Ishikawa (cell line): ENCODE data around the gene KPTN.

Experiments
- CREB1 ChIP-seq: IDR thresholded peaks from 2 replicates; pipeline ENCODE4 v1.6.1; 2012; ENCODE audit warnings: low read depth
- EP300 ChIP-seq: IDR thresholded peaks from 2 replicates; pipeline ENCODE4 v1.6.1; 2012; ENCODE audit warnings: borderline replicate concordance
- FOXM1 ChIP-seq: IDR thresholded peaks from 2 replicates; pipeline ENCODE4 v1.6.1; 2012; ENCODE audit warnings: low read depth, borderline replicate concordance
- NFIC ChIP-seq: IDR thresholded peaks from 2 replicates; pipeline ENCODE4 v1.6.1; 2012
- RAD21 ChIP-seq: IDR thresholded peaks from 2 replicates; pipeline ENCODE4 v1.6.1; 2012; ENCODE audit warnings: low read depth
- TAF1 ChIP-seq: IDR thresholded peaks from 2 replicates; pipeline ENCODE4 v1.6.1; 2012; ENCODE audit warnings: low read depth, mild to moderate bottlenecking
- TCF12 ChIP-seq: IDR thresholded peaks from 2 replicates; pipeline ENCODE4 v1.6.1; 2012; ENCODE audit warnings: low read depth
- TEAD4 ChIP-seq: IDR thresholded peaks from 2 replicates; pipeline ENCODE4 v1.6.1; 2012
- YY1 ChIP-seq: IDR thresholded peaks from 2 replicates; pipeline ENCODE4 v1.6.1; 2012; ENCODE audit warnings: low read depth
- TF ChIP-seq, protein P1 (sequence below): IDR thresholded peaks from 2 replicates; pipeline ENCODE4 v1.6.1; 2012; ENCODE audit warnings: low read depth, mild to moderate bottlenecking
- TF ChIP-seq, protein P2 (sequence below): IDR thresholded peaks from 2 replicates; pipeline ENCODE4 v1.6.1; 2012
- TF ChIP-seq, protein P3 (sequence below): IDR thresholded peaks from 2 replicates; pipeline ENCODE4 v1.6.1; 2012

DNA sequence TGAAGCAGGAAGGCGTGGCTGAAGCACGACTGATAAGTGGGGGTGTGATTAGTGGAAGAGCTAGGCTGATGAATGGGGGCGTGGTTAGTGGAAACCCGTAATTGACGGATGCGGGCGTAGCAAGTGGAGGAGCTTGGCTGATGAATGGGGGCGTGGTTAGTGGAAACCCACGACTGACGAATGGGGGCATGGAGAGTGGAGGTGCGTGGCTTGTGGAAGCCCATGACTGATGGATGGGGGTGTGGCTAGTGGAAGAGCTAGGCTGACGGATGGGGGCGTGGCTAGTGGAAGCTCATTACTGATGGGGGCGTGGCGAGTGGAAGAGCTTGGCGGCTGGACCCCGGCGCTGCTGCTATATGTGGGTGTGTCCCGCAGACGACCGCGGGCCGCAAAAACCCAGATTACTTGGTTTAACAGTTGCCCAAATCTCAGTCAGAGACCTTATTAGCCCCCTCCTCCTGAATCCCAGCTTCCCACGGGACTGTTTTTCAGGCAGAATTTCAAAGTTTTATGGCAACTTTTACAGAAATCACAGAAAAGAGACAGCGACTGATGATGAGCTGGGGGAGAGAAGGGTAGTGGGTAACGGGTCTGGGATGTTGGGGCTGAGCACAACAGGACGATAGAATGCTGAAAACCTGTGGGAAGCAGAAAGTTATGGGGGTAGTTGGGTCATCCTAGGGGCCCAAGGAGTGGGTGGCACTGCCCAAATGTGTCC is 55.7 kb downstream of the KPTN start:
- TF ChIP-seq EP300 (no peak), TAF1 (no peak), FOXM1 (no peak), RAD21 (no peak), NFIC (no peak), YY1 (no peak), CREB1 (no peak), TCF12 (no peak), TEAD4 (no peak)
- TF ChIP-seq, protein P1, sequence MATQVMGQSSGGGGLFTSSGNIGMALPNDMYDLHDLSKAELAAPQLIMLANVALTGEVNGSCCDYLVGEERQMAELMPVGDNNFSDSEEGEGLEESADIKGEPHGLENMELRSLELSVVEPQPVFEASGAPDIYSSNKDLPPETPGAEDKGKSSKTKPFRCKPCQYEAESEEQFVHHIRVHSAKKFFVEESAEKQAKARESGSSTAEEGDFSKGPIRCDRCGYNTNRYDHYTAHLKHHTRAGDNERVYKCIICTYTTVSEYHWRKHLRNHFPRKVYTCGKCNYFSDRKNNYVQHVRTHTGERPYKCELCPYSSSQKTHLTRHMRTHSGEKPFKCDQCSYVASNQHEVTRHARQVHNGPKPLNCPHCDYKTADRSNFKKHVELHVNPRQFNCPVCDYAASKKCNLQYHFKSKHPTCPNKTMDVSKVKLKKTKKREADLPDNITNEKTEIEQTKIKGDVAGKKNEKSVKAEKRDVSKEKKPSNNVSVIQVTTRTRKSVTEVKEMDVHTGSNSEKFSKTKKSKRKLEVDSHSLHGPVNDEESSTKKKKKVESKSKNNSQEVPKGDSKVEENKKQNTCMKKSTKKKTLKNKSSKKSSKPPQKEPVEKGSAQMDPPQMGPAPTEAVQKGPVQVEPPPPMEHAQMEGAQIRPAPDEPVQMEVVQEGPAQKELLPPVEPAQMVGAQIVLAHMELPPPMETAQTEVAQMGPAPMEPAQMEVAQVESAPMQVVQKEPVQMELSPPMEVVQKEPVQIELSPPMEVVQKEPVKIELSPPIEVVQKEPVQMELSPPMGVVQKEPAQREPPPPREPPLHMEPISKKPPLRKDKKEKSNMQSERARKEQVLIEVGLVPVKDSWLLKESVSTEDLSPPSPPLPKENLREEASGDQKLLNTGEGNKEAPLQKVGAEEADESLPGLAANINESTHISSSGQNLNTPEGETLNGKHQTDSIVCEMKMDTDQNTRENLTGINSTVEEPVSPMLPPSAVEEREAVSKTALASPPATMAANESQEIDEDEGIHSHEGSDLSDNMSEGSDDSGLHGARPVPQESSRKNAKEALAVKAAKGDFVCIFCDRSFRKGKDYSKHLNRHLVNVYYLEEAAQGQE: no peak
- TF ChIP-seq, protein P2, sequence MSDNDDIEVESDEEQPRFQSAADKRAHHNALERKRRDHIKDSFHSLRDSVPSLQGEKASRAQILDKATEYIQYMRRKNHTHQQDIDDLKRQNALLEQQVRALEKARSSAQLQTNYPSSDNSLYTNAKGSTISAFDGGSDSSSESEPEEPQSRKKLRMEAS: peak; percentile 30; the same call in 1 of the 2 replicates
- TF ChIP-seq, protein P3, sequence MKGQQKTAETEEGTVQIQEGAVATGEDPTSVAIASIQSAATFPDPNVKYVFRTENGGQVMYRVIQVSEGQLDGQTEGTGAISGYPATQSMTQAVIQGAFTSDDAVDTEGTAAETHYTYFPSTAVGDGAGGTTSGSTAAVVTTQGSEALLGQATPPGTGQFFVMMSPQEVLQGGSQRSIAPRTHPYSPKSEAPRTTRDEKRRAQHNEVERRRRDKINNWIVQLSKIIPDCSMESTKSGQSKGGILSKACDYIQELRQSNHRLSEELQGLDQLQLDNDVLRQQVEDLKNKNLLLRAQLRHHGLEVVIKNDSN: no peak
